SK-N-SH (cell line): ENCODE results near the gene MCM9. TPM values are rescaled to one million over a fixed set of nuclear protein-coding genes. Genes with fewer than 3 reads are reported as not detected.

Experiments
- CTCF ChIA-PET: fragments of 300-600, 350-600 bp; formaldehyde crosslinking; extraction: SDS; loops from one replicate; lab custom pipeline; 2021; lab: Yijun Ruan, JAX
- POLR2A ChIA-PET: fragments of 350-600 bp; sonication (Branson Sonifier 250); formaldehyde crosslinking; extraction: SDS; loops from one replicate; lab custom pipeline; 2020; ENCODE audit warnings: antibody characterized with exemption, inconsistent platforms; lab: Yijun Ruan, JAX
- DNase-seq: peaks from one replicate; pipeline ENCODE4 v3.0.0; 2012
- H2AFZ ChIP-seq: fragments of 200-600 bp; sonication (generic); 2 replicates; pipeline ENCODE4 v1.8.1; 2016; ENCODE audit warnings: antibody characterized with exemption, mild to moderate bottlenecking, low read depth
- H3F3A ChIP-seq: fragments of 200-600 bp; sonication (generic); replicated peaks from 2 replicates; pipeline ENCODE3; 2016; ENCODE audit warnings: antibody characterized with exemption, mild to moderate bottlenecking; ENCODE audit not compliant: insufficient read depth
- H3K27ac ChIP-seq, 2 experiments: fragments of 200-500 bp in 1 of 2; fragments of 200-600 bp in 1 of 2; sonication (Bioruptor generic) in 1 of 2; sonication (generic), shearing (Covaris generic) in 1 of 2; 2 replicates each; pipeline versions ENCODE4 v1.5.1 to v1.6.1; 2014 to 2016; ENCODE audit warnings: low read depth in 2 of 2, inconsistent platforms in 1 of 2, low read length in 1 of 2, mild to moderate bottlenecking in 1 of 2, mixed read lengths in 1 of 2
- H3K27me3 ChIP-seq: fragments of 200-600 bp; sonication (generic), shearing (Covaris generic); 2 replicates; pipeline ENCODE4 v1.6.1; 2016; ENCODE audit warnings: mixed run types; ENCODE audit not compliant: insufficient read depth
- H3K36me3 ChIP-seq, 2 experiments: fragments of 200-500 bp in 1 of 2; fragments of 200-600 bp in 1 of 2; sonication (Bioruptor generic) in 1 of 2; sonication (generic) in 1 of 2; replicated peaks in 1 of 2; 2 replicates each; pipeline versions ENCODE3 to v1.5.1; 2014 to 2016; ENCODE audit warnings: low read length in 1 of 2, mild to moderate bottlenecking in 1 of 2; ENCODE audit not compliant: insufficient read depth in 2 of 2, control insufficient read depth in 1 of 2
- H3K4me1 ChIP-seq, 2 experiments: fragments of 200-500 bp in 1 of 2; fragments of 200-600 bp in 1 of 2; sonication (Bioruptor generic) in 1 of 2; sonication (generic), shearing (Covaris generic) in 1 of 2; 2 replicates each; pipeline versions ENCODE4 v1.5.1 to v1.6.1; 2014 to 2016; ENCODE audit warnings: low read depth in 1 of 2, low read length in 1 of 2, mixed run types in 1 of 2; ENCODE audit not compliant: insufficient read depth in 2 of 2, control insufficient read depth in 1 of 2
- H3K4me2 ChIP-seq: fragments of 200-600 bp; sonication (generic), shearing (Covaris generic); 2 replicates; pipeline ENCODE4 v1.6.1; 2017; ENCODE audit warnings: mixed run types
- H3K4me3 ChIP-seq, 2 experiments: fragments of 200-500 bp in 1 of 2; fragments of 200-600 bp in 1 of 2; sonication (Bioruptor generic) in 1 of 2; sonication (generic), shearing (Covaris generic) in 1 of 2; 2 replicates each; pipeline versions ENCODE4 v1.5.1 to v1.8.1; 2014 to 2016; ENCODE audit warnings: low read depth in 2 of 2, inconsistent platforms in 1 of 2, low read length in 1 of 2, mild to moderate bottlenecking in 1 of 2, mixed read lengths in 1 of 2, moderate library complexity in 1 of 2
- H3K79me2 ChIP-seq: fragments of 200-600 bp; sonication (generic); 2 replicates; pipeline ENCODE4 v1.8.1; 2017; ENCODE audit warnings: mild to moderate bottlenecking; ENCODE audit not compliant: insufficient read depth
- H3K9ac ChIP-seq: fragments of 200-600 bp; sonication (generic); 2 replicates; pipeline ENCODE4 v1.6.1; 2017; ENCODE audit warnings: mixed run types
- H3K9me2 ChIP-seq: fragments of 200-600 bp; sonication (generic); 2 replicates; pipeline ENCODE4 v1.6.1; 2017; ENCODE audit warnings: mixed run types
- H3K9me3 ChIP-seq: fragments of 200-600 bp; sonication (generic); 2 replicates; pipeline ENCODE4 v1.6.1; 2017; ENCODE audit warnings: mixed run types, mild to moderate bottlenecking, moderate library complexity
- H4K20me1 ChIP-seq: fragments of 200-600 bp; sonication (generic); 2 replicates; pipeline ENCODE4 v1.6.1; 2017; ENCODE audit warnings: mild to moderate bottlenecking, mixed run types; ENCODE audit not compliant: insufficient read depth
- CHD2 ChIP-seq: fragments of 150-350 bp; IDR thresholded peaks from 2 replicates; pipeline ENCODE4 v1.6.1; 2018; ENCODE audit warnings: low read length; ENCODE audit not compliant: partially characterized antibody
- ELF1 ChIP-seq: IDR thresholded peaks from 2 replicates; pipeline ENCODE4 v1.4.0; 2012
- EP300 ChIP-seq, 2 experiments: IDR thresholded peaks; 2 replicates each; pipeline versions ENCODE4 v1.4.0 to v1.6.1; 2012; ENCODE audit warnings: borderline replicate concordance in 1 of 2, low read depth in 1 of 2, low read length in 1 of 2
- FOXJ3 ChIP-seq: sonication (generic); formaldehyde crosslinking; IDR thresholded peaks from 2 replicates; pipeline ENCODE4 v1.5.1; 2020; ENCODE audit warnings: mild to moderate bottlenecking, missing genetic modification reagents
- GABPA ChIP-seq: IDR thresholded peaks from 2 replicates; pipeline ENCODE4 v1.4.0; 2012; ENCODE audit warnings: low read depth, mild to moderate bottlenecking
- GATA2 ChIP-seq: sonication (generic); formaldehyde crosslinking; IDR thresholded peaks from 2 replicates; pipeline ENCODE4 v1.5.0; 2020; ENCODE audit warnings: mild to moderate bottlenecking, missing genetic modification reagents
- JUND ChIP-seq: IDR thresholded peaks from 2 replicates; pipeline ENCODE4 v1.4.0; 2012
- MEF2A ChIP-seq: IDR thresholded peaks from 2 replicates; pipeline ENCODE4 v1.4.0; 2012; ENCODE audit warnings: low read depth, borderline replicate concordance
- MXI1 ChIP-seq: IDR thresholded peaks from 2 replicates; pipeline ENCODE4 v1.6.1; 2012; ENCODE audit warnings: mild to moderate bottlenecking, low read depth, low read length, improper control_type of control experiment
- NRF1 ChIP-seq: IDR thresholded peaks from 2 replicates; pipeline ENCODE4 v1.6.1; 2012; ENCODE audit warnings: low read depth, mild to moderate bottlenecking, low read length
- POLR2AphosphoS5 ChIP-seq: IDR thresholded peaks from 2 replicates; pipeline ENCODE4 v1.6.1; 2012; ENCODE audit warnings: low read depth, low read length
- RAD21 ChIP-seq: IDR thresholded peaks from 2 replicates; pipeline ENCODE4 v1.6.1; 2012; ENCODE audit warnings: mild to moderate bottlenecking, low read length
- RCOR1 ChIP-seq: fragments of 150-350 bp; IDR thresholded peaks from 2 replicates; pipeline ENCODE4 v1.6.1; 2017; ENCODE audit warnings: antibody characterized with exemption, low read length
- RFX5 ChIP-seq: IDR thresholded peaks from 2 replicates; pipeline ENCODE4 v1.6.1; 2012; ENCODE audit warnings: mild to moderate bottlenecking, improper control_type of control experiment, low read length
- RXRA ChIP-seq: IDR thresholded peaks from 2 replicates; pipeline ENCODE4 v1.4.0; 2012; ENCODE audit warnings: low read depth, mild to moderate bottlenecking, borderline replicate concordance
- SIN3A ChIP-seq: IDR thresholded peaks from 2 replicates; pipeline ENCODE4 v1.6.1; 2012; ENCODE audit warnings: low read depth, mild to moderate bottlenecking, low read length, moderate library complexity, borderline replicate concordance
- SMC3 ChIP-seq: IDR thresholded peaks from 2 replicates; pipeline ENCODE4 v1.6.1; 2012; ENCODE audit warnings: low read depth, low read length, improper control_type of control experiment
- TAF1 ChIP-seq: IDR thresholded peaks from 2 replicates; pipeline ENCODE4 v1.6.1; 2012; ENCODE audit warnings: low read depth, mild to moderate bottlenecking, low read length, moderate library complexity, borderline replicate concordance
- TCF12 ChIP-seq: IDR thresholded peaks from 2 replicates; pipeline ENCODE4 v1.4.0; 2012
- YY1 ChIP-seq: IDR thresholded peaks from 2 replicates; pipeline ENCODE4 v1.4.0; 2012; ENCODE audit warnings: low read depth, mild to moderate bottlenecking
- WGBS: methylation state at CpG from one replicate; pipeline ENCODE4 v1.1.6; 2017; ENCODE audit warnings: low lambda C conversion rate; 5-methylcytosine and 5-hydroxymethylcytosine counted together
- polyA plus RNA-seq, 3 experiments: library from polyadenylated mRNA; depleted of rRNA; stranded (reverse); fragments of >200 nt; gene quantifications; 2 replicates each; pipeline ENCODE4 v1.2.3, GENCODE V29; 2012
- TF ChIP-seq, protein P1 (sequence below): IDR thresholded peaks from 2 replicates; pipeline ENCODE4; 2012
- TF ChIP-seq, protein P2 (sequence below): IDR thresholded peaks from 2 replicates; pipeline ENCODE4 v1.4.0; 2012; ENCODE audit warnings: low read depth, borderline replicate concordance
- TF ChIP-seq, protein P3 (sequence below): IDR thresholded peaks from 2 replicates; pipeline ENCODE4 v1.4.0; 2012; ENCODE audit warnings: low read depth
- TF ChIP-seq, protein P4 (sequence below): fragments of 200-600 bp; sonication (generic); IDR thresholded peaks from 2 replicates; pipeline ENCODE4 v1.6.1; 2017; ENCODE audit warnings: antibody characterized with exemption, mild to moderate bottlenecking, moderate library complexity

Gene MCM9
- polyA plus RNA-seq, 1 of the 3 experiments (the other 2 are of a cell fraction): 1.7 TPM

DNA sequence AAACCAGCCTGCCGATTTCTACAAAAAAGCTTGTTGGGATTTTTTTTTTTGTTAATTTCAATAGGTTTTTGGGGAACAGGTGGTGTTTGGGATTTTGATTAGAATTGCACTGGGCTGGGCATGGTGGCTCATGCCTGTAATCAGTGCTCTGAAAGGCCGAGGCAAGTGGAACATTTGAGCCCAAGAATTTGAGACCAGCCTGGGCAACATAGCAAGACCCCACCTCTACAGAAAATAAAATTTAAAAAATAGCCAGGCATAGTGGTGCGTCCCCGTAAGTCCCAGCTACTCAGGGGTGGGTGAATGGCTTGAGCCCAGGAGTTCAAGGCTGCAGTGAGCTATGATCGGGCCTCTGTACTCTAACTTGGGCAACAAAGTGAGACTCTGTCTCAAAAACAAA lies 81.6 kb downstream of the MCM9 start:
- Histone ChIP-seq H3K4me2 (no peak overlapping the region), H3K9ac (no peak overlapping the region), H3K4me3 (no peak overlapping the region), H3K27me3 (no peaks in the 10 kb centered on the region), H3K79me2 (no peaks in the 10 kb centered on the region; the same call in 1 of the 2 replicates), H4K20me1 (no peaks in the 10 kb centered on the region), H3F3A (peaks cover 4% of the 10 kb centered on the region), H3K9me3 (no peaks in the 10 kb centered on the region), H3K9me2 (no peaks in the 10 kb centered on the region), H2AFZ (no peak overlapping the region), H3K36me3 (peaks cover 0 to 4% of the 10 kb centered on the region in 2 experiments), H3K27ac (no peak overlapping the region), H3K4me1 (no peaks in the 10 kb centered on the region)
- POLR2A ChIA-PET: no interaction called here
- CTCF ChIA-PET: no interaction called here
- DNase-seq: no peak
- TF ChIP-seq TCF12: no peak
- TF ChIP-seq EP300 (IDR thresholded peaks at IDR 0.05; ENCODE audit: borderline replicate concordance in 1 of 2, low read depth in 1 of 2, low read length in 1 of 2): no peak
- TF ChIP-seq ELF1: no peak
- TF ChIP-seq, protein P1, sequence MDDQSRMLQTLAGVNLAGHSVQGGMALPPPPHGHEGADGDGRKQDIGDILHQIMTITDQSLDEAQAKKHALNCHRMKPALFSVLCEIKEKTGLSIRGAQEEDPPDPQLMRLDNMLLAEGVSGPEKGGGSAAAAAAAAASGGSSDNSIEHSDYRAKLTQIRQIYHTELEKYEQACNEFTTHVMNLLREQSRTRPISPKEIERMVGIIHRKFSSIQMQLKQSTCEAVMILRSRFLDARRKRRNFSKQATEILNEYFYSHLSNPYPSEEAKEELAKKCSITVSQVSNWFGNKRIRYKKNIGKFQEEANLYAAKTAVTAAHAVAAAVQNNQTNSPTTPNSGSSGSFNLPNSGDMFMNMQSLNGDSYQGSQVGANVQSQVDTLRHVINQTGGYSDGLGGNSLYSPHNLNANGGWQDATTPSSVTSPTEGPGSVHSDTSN: no peak
- no peak for TF ChIP-seq SMC3
- no peak for TF ChIP-seq GATA2
- no peak for TF ChIP-seq CHD2
- no peak for TF ChIP-seq RFX5
- no peak for TF ChIP-seq RXRA
- no peak for TF ChIP-seq MXI1
- 97% methylated on average over 5 of the region's 5 CpGs for WGBS

DNA sequence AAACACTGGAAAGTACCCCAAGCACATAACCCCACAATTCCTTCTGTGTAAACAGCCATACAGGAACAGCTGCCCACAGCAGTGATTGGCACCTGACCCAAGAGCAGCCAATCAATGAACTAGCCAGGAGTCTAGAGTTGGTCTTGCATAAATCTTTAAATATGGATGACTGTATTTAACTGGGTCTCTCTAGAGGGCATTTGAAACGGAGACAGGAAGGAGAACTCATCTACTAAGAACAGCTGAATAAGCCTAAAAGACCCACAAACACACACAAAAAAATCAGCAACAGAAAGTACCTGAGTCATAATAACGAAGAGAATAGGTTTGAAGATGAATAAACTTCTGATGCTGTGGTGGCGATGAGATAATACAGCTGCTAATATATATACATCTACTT lies 90.0 kb downstream of the MCM9 start:
- Histone ChIP-seq H3K9me2 (no peaks in the 10 kb centered on the region), H3F3A (no peaks in the 10 kb centered on the region), H3K4me2 (no peak overlapping the region), H3K4me1 (no peaks in the 10 kb centered on the region), H3K9ac (no peak overlapping the region), H3K9me3 (no peaks in the 10 kb centered on the region), H3K36me3 (no peaks in the 10 kb centered on the region), H2AFZ (no peak overlapping the region), H3K4me3 (no peak overlapping the region), H3K27me3 (no peaks in the 10 kb centered on the region), H3K79me2 (no peaks in the 10 kb centered on the region), H4K20me1 (no peaks in the 10 kb centered on the region), H3K27ac (no peak overlapping the region)
- CTCF ChIA-PET: interaction anchor here (0.7 to 0.9 kb wide), 2 partner anchors 44 to 57 kb away, joined by 3 read pairs; no protein-coding TSS in a partner anchor
- DNase-seq: no peak
- POLR2A ChIA-PET: no interaction called here
- 97% methylated on average over 3 of the region's 3 CpGs for WGBS
- TF ChIP-seq, protein P2, sequence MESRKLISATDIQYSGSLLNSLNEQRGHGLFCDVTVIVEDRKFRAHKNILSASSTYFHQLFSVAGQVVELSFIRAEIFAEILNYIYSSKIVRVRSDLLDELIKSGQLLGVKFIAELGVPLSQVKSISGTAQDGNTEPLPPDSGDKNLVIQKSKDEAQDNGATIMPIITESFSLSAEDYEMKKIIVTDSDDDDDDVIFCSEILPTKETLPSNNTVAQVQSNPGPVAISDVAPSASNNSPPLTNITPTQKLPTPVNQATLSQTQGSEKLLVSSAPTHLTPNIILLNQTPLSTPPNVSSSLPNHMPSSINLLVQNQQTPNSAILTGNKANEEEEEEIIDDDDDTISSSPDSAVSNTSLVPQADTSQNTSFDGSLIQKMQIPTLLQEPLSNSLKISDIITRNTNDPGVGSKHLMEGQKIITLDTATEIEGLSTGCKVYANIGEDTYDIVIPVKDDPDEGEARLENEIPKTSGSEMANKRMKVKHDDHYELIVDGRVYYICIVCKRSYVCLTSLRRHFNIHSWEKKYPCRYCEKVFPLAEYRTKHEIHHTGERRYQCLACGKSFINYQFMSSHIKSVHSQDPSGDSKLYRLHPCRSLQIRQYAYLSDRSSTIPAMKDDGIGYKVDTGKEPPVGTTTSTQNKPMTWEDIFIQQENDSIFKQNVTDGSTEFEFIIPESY: no peak
- TF ChIP-seq, protein P3, sequence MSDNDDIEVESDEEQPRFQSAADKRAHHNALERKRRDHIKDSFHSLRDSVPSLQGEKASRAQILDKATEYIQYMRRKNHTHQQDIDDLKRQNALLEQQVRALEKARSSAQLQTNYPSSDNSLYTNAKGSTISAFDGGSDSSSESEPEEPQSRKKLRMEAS: no peak
- TF ChIP-seq TAF1: no peak
- no peak for TF ChIP-seq GABPA
- TF ChIP-seq, protein P4, sequence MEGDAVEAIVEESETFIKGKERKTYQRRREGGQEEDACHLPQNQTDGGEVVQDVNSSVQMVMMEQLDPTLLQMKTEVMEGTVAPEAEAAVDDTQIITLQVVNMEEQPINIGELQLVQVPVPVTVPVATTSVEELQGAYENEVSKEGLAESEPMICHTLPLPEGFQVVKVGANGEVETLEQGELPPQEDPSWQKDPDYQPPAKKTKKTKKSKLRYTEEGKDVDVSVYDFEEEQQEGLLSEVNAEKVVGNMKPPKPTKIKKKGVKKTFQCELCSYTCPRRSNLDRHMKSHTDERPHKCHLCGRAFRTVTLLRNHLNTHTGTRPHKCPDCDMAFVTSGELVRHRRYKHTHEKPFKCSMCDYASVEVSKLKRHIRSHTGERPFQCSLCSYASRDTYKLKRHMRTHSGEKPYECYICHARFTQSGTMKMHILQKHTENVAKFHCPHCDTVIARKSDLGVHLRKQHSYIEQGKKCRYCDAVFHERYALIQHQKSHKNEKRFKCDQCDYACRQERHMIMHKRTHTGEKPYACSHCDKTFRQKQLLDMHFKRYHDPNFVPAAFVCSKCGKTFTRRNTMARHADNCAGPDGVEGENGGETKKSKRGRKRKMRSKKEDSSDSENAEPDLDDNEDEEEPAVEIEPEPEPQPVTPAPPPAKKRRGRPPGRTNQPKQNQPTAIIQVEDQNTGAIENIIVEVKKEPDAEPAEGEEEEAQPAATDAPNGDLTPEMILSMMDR: no peak
- TF ChIP-seq SMC3: no peak
- no peak for TF ChIP-seq FOXJ3
- TF ChIP-seq POLR2AphosphoS5: no peak
- no peak for TF ChIP-seq RCOR1
- TF ChIP-seq SIN3A: no peak
- no peak for TF ChIP-seq TCF12
- no peak for TF ChIP-seq MEF2A
- no peak for TF ChIP-seq JUND
- no peak for TF ChIP-seq GATA2
- TF ChIP-seq, protein P1: no peak
- TF ChIP-seq NRF1: no peak
- TF ChIP-seq CHD2: no peak
- no peak for TF ChIP-seq RAD21
- no peak for TF ChIP-seq RFX5
- TF ChIP-seq YY1: no peak
